H54 (cell line): ENCODE results near the gene GPBAR1.
A peak's percentile ranks its signal among the peaks of the same experiment; 100 is the strongest.

Experiments used
- DNase-seq: peaks from one replicate; pipeline ENCODE4 v3.0.0; 2011; ENCODE audit warnings: low spot score, mixed read lengths; ENCODE audit not compliant: insufficient read length
- FAIRE-seq: peaks from 3 replicates; lab custom pipeline; 2011; peaks lifted over from hg19 to GRCh38; lab: Jason Lieb, UNC
- POLR2A ChIP-seq: IDR thresholded peaks from 2 replicates; pipeline ENCODE4 v1.6.1; 2011; ENCODE audit warnings: low read depth, mild to moderate bottlenecking, low read length

The GPBAR1 gene

DNA sequence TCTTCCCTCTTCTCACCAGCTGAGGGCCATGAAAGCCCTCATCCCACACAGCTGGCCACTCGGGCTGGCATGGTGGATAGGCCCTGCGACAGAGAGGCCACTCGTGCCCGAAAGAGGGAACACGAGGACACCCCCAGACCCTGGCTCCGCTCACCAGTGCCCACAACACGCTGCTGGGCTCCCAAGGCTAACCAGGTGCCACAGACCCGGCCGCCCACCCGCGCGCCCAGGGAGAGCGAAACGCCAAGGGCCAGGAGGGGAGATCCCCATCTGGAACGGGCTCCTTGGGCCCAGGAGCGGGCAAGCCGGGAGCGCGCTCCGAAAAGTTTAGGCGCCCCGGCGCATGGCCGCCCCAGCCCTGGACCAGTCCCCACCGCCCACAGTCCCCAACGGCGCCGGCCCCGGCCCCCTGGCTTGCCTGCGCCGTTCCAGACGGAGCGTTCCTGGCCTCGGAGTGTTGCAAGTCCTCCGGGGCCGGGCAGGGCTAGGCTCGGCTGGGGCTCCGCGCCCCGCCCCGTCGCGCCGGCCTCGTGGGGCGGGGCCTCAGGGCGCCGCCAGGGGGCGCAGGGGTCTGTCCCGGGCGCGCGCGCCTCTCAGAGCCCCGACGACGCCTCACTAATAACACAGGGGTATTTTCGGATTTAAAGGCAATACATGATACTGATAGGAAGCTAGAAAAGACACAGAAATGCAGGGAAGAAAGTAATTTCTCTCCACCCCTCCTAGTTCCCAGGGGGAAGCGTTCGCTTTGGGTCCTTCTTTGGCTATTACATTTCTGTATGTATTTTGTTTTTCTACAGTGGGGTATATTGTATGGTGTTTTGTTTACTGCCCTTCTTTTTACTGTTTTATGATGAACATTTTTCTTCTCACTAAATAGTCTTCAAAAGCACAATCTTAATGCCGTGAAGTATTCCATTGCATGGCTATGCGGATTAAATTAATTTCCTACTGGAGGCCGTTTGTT, 31.5 kb downstream of the GPBAR1 start, which contains the start of gene TMBIM1:
TMBIM1 (minus strand) TSS at position 456 of the 967 bp plus-strand sequence. CDS start 10,362 bp downstream, outside the sequence.
- FAIRE-seq (no peak), DNase-seq (peak; percentile 80)
- TF ChIP-seq POLR2A = peak; percentile 67

DNA sequence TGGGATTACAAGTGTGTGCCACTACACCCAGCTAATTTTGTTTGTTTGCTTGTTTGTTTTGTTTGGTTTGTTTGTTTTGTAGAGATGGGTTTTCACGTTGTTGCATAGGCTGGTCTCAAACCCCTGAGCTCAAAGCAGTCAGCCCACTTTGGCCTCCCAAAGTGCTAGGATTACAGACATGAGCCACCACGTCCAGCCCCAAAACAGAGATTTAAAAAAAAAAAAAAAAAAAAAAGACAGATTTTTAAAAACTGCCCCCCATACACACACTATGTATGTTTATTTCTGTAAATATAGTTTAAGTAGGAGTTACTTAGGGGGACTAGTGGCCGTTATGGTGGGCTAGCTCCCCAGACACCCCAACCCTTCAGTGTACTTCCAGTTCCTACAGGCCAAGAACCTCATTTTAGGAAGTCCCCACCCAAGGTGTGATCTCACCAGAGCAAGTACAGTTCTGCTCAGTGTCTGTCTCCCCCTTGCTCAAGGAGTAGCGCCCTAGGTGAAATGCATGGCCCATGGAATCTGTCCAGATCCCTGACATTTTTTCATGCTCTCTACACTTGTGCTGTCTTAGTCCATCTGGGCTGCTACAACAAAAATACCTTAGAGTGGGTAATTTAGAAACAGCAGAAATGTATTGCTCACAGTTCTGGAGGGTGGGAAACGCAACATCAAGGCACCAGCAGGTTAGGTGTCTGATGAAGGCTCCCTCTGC, 33.1 kb downstream of the GPBAR1 start:
- no peak for TF ChIP-seq POLR2A
- no peak for FAIRE-seq
- no peak for DNase-seq

DNA sequence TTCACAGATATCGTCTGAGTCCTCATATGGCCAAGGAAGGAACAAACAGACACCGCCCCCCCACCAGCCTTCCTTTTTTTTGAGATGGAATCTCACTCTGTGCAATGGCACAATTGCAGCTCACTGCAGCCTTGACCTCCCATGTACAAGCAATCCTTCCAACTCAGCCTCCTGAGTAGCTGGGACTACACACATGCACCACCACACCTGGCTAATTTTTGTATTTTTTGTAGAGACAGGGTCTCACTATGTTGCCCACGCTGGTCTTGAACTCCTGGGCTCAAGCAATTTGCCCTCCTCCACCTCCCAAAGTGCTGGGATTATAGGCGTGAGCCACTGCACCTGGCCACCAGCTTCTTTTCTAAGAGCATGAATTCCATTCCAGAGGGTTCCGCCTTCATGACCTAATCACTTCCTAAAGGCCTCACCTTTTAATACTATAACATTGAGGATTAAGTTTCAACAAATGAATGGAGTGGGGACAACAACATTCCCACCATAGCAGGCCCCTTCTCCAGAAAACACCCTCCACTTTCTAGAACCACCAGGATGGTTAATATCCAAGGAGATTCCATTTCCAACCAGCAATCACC, 33.7 kb downstream of the GPBAR1 start:
- no peak for TF ChIP-seq POLR2A
- FAIRE-seq (no peak), DNase-seq (no peak)

DNA sequence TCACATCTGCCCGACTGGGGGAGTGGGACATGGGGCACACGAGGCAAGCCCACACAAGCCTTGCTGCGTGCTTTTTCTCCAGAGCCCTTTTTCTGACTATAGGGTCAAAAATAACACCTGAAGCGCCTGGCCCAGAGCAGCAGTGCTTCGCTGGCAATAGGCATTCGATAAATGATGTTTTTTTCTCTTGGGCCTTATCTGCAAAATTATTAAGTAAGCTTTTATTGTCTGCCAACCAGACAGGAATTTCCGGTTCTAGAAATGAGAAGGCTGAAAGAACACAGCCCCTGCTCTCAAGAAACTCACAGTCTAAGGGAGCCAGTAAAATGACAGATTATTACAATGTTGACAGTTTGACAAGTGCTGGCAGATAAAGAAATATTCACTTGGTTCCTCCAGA, 34.2 kb downstream of the GPBAR1 start:
- no peak for TF ChIP-seq POLR2A
- FAIRE-seq (no peak), DNase-seq (no peak)

DNA sequence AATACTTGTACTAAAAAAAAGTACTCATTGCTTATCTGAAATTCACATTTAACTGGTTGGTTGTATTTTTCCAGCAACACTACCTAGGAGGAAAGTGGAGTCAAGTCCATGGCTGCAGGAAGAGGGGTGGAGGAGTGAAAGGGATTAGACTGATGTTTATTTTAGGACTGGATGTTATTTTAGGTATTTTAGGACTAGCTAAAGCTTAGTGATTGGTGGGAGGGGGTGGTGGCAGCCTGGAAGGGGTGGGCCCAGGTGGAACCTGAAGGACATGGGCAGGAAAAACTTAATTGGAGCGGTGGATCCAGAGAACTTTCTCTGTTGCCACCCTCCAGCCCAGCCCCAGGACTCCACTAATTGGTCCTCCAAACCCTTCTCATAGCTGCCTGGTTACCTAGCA, 35.4 kb downstream of the GPBAR1 start:
- FAIRE-seq (no peak), DNase-seq (no peak)
- no peak for TF ChIP-seq POLR2A

DNA sequence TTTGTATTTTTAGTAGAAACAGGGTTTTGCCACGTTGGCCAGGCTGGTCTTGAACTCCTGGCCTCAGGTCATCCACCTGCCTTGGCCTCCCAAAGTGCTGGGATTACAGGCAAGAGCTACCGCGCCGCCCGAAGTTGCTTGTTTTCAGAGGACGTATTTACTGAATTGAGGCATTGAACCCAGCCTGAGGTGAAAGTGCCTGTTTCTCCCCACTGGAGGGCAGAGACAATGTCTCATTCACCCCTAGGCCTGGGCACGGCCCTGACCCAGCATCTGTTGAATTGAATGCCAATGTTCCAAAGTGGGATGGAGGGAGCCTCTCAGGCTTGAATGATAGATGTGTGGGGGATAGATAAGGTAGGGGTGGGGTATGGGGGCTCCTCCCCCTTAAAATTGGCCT, 36.0 kb downstream of the GPBAR1 start:
- FAIRE-seq = no peak

DNA sequence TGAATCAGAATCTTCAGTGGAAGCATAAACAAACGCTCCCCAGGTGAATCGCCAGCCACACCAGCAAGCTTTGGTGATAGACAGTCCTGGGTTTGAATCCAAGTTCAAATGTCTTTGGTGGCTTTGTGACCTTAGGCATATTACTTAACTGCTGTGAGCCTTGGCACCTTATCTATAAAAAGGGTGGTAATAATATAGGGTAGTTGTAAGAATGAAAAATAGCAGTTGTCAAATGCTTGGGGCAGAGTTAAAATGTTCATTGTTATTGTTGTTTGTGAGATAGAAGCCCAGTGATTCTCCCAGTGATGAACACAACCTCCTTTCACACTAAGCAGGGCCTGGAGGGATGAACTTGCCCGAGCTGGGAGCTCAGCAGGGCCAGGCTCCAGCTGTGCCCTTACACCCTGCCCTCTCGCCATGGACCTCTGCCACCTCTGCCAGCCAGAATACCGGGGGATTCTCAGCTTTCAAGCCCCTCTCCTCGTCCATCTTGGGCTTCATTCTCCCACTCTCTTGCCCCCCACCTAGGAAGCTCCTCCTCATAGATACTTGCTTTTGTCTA, 37.6 kb downstream of the GPBAR1 start:
- DNase-seq = no peak
- no peak for FAIRE-seq
- TF ChIP-seq POLR2A = no peak

More for the DNA sequence above, 36.0 kb downstream of the GPBAR1 start:
- DNase-seq = no peak
- no peak for TF ChIP-seq POLR2A

DNA sequence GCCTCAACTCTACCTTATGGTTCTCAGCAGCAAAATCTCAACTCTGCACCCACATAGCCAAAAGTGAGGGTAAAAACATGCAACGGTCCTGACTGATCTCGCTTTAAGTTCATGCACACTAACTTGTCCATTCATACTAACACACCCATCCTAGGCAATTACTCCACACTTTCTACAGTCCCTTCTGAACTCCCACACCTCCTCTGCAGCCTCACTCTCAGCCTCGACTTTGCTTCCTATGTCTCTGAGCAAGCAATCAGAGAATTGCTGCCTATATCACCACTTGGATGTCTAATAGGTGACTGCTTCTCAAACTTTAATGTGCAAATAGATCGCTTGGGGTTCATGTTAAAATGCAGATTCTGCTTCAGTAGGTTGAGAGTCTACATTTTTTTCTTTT, 39.3 kb downstream of the GPBAR1 start:
- no peak for TF ChIP-seq POLR2A
- FAIRE-seq (no peak), DNase-seq (no peak)

DNA sequence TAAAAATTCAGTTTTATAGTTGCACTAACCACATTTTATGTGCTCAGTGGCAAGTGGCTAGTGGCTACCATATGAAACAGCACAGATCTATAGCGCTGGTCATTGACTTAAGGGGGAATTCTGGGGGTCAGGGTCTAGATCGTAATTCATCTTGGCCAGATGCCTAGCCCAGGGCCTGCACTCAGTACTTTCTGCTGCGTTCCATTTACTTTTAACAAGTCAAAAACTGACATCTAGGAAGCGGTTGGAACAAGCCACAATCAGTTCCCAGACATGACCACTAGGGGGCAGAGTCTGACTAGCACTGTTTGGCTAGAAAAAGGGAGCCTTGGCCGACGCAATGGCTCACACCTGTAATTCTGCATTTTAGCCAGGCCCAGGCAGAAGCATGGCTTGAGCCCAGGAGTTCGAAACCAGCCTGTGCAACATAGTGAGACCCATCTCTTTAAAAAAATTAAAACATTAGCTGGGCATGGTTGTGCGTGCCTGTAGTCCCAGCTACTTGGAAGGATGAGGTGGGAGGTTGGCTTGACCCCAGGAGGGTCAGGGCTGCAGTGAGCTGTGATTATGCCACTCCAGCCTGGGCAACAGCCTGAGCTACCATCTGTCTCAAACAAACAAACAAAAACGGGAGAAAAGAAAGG, 40.5 kb downstream of the GPBAR1 start:
- DNase-seq = peak; percentile 33
- no peak for TF ChIP-seq POLR2A
- FAIRE-seq = no peak

DNA sequence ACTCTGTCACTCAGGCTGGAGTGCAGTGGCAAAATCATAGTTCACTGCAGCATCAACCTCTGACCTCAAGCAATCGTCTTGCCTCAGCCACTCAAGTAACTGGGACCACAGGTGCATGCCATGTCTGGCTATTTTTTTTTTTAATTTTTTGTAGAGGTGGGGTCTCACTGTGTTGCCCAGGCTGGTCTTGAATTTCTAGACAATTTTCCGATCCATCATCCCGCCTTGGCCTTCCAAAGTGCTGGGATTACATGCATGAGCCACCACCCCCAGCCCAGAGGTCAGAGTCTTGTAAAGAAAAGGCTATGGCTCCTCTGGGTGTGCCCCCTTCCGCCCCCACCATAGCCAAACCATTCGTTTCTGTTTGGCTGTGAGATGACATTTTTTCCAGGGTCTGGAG, 44.6 kb downstream of the GPBAR1 start:
- no peak for TF ChIP-seq POLR2A
- no peak for DNase-seq
- no peak for FAIRE-seq

DNA sequence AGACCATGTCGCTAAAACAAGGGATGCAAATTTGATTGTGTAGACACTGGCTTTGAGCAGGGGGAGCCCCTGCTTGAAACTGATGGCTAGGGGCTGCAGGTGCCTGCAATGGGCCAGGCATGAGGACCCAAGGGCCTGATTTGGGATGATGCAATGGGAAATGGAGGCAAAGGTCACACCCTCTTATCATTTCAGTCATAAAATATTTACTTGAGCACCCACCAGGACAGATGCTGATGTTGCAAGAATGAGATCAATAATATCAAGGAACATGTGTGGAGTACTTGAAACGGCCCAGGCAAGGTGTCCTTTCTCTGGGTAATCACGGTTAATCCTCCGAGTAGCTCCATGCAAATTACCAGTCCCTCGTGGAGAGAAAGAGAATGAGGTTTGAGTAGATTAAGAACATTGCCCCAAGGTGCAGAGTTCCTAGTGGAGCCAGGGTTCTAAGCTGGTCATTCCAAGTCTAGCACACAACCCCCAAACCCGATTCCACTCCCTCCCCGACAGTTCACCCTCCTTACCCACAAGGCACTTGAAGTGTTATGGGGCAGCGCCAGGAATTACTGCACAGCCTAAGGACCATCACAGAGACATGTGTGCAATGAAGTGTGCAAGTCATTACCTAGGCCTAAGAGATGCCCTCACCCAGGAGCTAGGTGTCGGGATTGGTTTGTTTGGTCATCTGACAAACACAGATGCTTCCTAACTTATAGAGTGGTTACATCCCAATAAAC, 45.5 kb downstream of the GPBAR1 start:
- no peak for TF ChIP-seq POLR2A
- FAIRE-seq (no peak), DNase-seq (no peak)

DNA sequence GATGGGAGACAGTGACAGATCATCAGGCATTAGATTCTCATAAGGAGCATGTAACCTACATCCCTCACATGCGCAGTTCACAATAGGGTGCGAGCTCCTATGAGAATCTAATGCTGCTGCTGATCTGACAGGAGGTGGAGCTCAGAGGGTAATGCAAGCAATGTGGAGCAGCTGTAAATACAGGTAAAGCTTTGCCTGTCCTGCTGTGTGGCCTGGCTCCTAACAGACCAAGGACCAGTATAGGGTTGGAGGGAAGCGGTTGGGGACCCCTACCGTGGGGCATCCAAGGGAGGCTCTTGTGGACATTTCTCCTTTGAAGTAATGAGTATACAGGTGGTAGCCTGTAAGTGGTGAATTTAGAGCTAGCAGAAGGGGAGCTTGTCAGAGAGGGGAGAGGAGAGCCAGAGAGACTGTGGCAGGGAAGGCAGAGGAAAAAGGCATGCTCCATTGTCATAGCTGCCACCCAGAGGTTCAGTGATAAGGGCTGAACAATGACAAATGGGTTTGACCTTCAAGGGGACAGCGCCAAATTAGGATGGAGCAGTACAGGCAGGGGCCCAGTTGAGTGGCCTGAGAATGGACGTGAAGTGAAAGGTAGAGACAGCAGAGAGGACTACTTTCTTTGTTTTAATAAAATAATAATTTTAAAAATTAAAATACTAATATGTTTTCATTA, 46.7 kb downstream of the GPBAR1 start:
- FAIRE-seq (no peak), DNase-seq (no peak)
- TF ChIP-seq POLR2A = no peak
